ENCODE measurements around the gene LAMB3. TPM values are rescaled to one million over a fixed set of nuclear protein-coding genes. Genes with fewer than 3 reads are reported as not detected.

Gene LAMB3
- total RNA-seq, 4 donors from 2014 or later = 47.2 to 147 (median 126) TPM

DNA sequence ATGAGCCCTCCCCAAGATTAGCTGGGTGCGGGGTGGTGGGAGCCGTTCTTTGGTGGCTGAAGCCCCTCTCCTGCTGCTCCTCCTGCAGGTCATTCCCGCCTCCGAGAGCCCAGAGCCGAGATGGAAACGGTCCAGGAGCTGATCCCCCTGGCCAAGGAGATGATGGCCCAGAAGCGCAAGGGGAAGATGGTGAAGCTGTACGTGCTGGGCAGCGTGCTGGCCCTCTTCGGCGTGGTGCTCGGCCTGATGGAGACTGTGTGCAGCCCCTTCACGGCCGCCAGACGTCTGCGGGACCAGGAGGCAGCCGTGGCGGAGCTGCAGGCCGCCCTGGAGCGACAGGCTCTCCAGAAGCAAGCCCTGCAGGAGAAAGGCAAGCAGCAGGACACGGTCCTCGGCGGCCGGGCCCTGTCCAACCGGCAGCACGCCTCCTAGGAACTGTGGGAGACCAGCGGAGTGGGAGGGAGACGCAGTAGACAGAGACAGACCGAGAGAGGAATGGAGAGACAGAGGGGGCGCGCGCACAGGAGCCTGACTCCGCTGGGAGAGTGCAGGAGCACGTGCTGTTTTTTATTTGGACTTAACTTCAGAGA lies 23.4 kb upstream of the LAMB3 start:
- 9% methylated on average over 31 of the region's 34 CpGs; no CpG with 5 or more reads in 1 of the 2 donors for WGBS, 2 donors (ENCODE audit: low coverage in 1 of 2)
- intact Hi-C loops (cut with DNase I; ENCODE audit: low total_unique reads) = no loop called here

DNA sequence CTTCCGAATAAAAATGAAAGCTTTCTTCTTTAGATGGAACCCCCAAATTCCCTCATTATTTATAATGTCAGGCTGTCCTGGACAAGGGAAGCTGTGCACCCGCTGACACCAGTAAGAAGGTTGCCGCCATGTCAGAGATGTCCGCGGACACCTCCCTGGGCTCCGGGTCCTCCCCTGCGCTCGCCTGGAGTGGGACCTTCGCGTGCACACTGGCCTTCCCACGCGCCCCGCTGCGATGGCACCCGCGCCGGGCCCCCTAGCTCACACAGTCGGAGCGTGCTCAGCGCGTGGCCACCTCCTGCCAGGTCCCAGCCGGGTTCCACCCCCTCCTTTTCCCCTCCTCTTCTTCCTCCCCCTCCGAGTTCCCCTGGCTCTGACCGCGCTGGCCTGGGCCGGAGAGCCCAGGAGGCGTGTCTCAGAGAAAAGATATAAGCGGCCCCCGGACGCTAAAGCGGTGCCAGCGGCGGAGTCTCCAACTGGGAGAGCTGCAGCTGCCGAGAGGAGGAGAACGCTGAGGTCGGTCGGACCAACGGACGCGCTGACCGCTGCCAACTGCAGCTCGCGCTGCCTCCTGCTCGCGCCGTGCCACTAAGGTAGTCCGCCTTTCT lies 22.8 kb upstream of the LAMB3 start, which contains the start of gene G0S2:
G0S2 (plus strand) TSS at position 456 of the 608 bp plus-strand sequence. CDS start 273 bp downstream, outside the sequence.
- Histone ChIP-seq H3K27me3 (no peaks in the 10 kb centered on the region), H3K27ac (peak within 1 kb of the TSS; percentile 54 to 74 (median 61)), H3K36me3 (no peaks in the 10 kb centered on the region), H3K9me3 (no peaks in the 10 kb centered on the region), H3K4me1 (peaks cover 8 to 29% (median 19%) of the 10 kb centered on the region in 4 donors), H3K4me3 (peak within 1 kb of the TSS; percentile 32 to 60 (median 33))
- in situ Hi-C loops (cut with MboI; ENCODE audit: low pct_ligation_motif_present in 1 of 4, low pct_unique_long_range_greater_than_20kb in 1 of 4, low sequenced_read_pairs in 3 of 4) (no loop called here), intact Hi-C loops (cut with DNase I; ENCODE audit: low total_unique reads) (no loop called here)
- WGBS, 2 donors (ENCODE audit: low coverage in 1 of 2) = 14 to 20% methylated on average over 1 to 27 of the region's 47 CpGs
- DNase-seq = peak; percentile 79
- TF ChIP-seq POLR2AphosphoS5 (IDR thresholded peaks at IDR 0.05) = peak in 1 of 3 donors; percentile 84
- TF ChIP-seq EP300 (IDR thresholded peaks at IDR 0.05; ENCODE audit: low read depth) = no peak
- peak; percentile 22 for TF ChIP-seq POLR2A (IDR thresholded peaks at IDR 0.05)
- TF ChIP-seq, protein P1, sequence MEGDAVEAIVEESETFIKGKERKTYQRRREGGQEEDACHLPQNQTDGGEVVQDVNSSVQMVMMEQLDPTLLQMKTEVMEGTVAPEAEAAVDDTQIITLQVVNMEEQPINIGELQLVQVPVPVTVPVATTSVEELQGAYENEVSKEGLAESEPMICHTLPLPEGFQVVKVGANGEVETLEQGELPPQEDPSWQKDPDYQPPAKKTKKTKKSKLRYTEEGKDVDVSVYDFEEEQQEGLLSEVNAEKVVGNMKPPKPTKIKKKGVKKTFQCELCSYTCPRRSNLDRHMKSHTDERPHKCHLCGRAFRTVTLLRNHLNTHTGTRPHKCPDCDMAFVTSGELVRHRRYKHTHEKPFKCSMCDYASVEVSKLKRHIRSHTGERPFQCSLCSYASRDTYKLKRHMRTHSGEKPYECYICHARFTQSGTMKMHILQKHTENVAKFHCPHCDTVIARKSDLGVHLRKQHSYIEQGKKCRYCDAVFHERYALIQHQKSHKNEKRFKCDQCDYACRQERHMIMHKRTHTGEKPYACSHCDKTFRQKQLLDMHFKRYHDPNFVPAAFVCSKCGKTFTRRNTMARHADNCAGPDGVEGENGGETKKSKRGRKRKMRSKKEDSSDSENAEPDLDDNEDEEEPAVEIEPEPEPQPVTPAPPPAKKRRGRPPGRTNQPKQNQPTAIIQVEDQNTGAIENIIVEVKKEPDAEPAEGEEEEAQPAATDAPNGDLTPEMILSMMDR (IDR thresholded peaks at IDR 0.05) = no peak

More for the DNA sequence above, 23.4 kb upstream of the LAMB3 start:
- peak; percentile 31 for DNase-seq
- peaks cover 8 to 29% (median 19%) of the 10 kb centered on the region in 4 donors for H3K4me1 ChIP-seq
- in situ Hi-C loops (cut with MboI; ENCODE audit: low pct_ligation_motif_present in 1 of 4, low pct_unique_long_range_greater_than_20kb in 1 of 4, low sequenced_read_pairs in 3 of 4) = no loop called here
- no peaks in the 10 kb centered on the region for H3K36me3 ChIP-seq
- peak overlapping the region; percentile 54 to 74 (median 61) for H3K27ac ChIP-seq
- H3K4me3 ChIP-seq = peak overlapping the region; percentile 32 to 60 (median 33)
- H3K9me3 ChIP-seq = no peaks in the 10 kb centered on the region
- no peaks in the 10 kb centered on the region for H3K27me3 ChIP-seq
- no peak for TF ChIP-seq EP300 (IDR thresholded peaks at IDR 0.05; ENCODE audit: low read depth)
- no peak for TF ChIP-seq POLR2A (IDR thresholded peaks at IDR 0.05)
- TF ChIP-seq, protein P1 (IDR thresholded peaks at IDR 0.05) = no peak
- TF ChIP-seq POLR2AphosphoS5 (IDR thresholded peaks at IDR 0.05) = no peak

DNA sequence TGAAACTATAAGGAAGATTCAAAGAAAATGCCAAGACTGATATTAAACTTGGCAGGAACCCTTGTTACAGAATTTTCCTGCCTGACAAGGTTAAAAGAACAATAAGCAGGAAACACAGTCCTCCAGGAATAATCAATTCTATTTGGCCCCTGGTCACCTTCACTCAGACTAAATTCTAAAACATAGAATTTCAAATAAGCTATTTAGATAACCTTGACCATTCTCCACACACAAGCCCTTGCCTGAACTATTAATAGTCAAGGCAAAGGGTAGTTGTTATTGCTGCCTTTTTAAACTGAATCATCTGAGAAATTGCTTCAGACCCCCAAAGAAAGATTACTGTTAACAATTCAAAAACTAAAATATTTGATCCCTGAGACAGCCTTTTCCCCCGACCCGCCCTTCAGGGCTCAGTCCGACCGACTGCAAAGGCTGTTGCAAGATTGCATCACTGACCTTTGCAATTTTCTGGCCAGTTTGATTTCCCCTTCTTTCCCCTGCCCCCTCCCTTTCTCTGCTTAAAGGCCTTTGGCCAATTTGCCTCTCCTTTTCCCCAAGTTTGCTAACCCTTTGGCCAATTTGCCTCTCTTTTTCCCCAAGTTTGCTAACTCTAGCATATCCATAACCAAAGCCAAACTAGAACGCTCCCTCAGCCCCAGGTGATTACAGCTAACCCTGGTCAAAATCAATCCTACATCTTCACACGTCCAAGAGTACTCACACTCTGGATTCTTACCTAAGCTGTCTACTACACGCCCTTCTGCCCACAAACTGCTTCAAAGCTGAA lies 21.6 kb upstream of the LAMB3 start:
- Histone ChIP-seq H3K4me3 (no peak overlapping the region), H3K27me3 (no peaks in the 10 kb centered on the region), H3K4me1 (peaks cover 8 to 29% (median 19%) of the 10 kb centered on the region in 4 donors), H3K27ac (peak overlapping the region in 1 of 4 donors; percentile 74), H3K9me3 (no peaks in the 10 kb centered on the region), H3K36me3 (no peaks in the 10 kb centered on the region)
- in situ Hi-C loops (cut with MboI; ENCODE audit: low pct_ligation_motif_present in 1 of 4, low pct_unique_long_range_greater_than_20kb in 1 of 4, low sequenced_read_pairs in 3 of 4) (no loop called here), intact Hi-C loops (cut with DNase I; ENCODE audit: low total_unique reads) (no loop called here)
- no peak for DNase-seq
- TF ChIP-seq EP300 (IDR thresholded peaks at IDR 0.05; ENCODE audit: low read depth) (no peak), POLR2AphosphoS5 (IDR thresholded peaks at IDR 0.05) (no peak), POLR2A (IDR thresholded peaks at IDR 0.05) (no peak)
- TF ChIP-seq, protein P1 (IDR thresholded peaks at IDR 0.05) = no peak
- WGBS, 2 donors (ENCODE audit: low coverage in 1 of 2) = 60 to 70% methylated on average over 4 to 7 of the region's 7 CpGs

Measured in transverse colon (tissue), 4 donors.